Mammary epithelial cell (primary cell): ENCODE data around the gene ZNF571.

Source experiments
- EZH2 ChIP-seq: IDR thresholded peaks from 2 replicates; pipeline ENCODE4 v1.6.1; 2012; ENCODE audit warnings: low read length, inconsistent platforms, borderline replicate concordance
- TF ChIP-seq, protein P1 (sequence below), 2 donors: IDR thresholded peaks in 1 of 2; conservative IDR thresholded peaks in 1 of 2; 2 replicates each; pipeline ENCODE4 v1.5.1; 2011 to 2012; ENCODE audit warnings: inconsistent platforms in 2 of 2, low read length in 2 of 2, mild to moderate bottlenecking in 2 of 2, control low read depth in 1 of 2, low read depth in 1 of 2; ENCODE audit not compliant: insufficient read depth in 1 of 2; ENCODE audit errors: extremely low read depth in 1 of 2

DNA sequence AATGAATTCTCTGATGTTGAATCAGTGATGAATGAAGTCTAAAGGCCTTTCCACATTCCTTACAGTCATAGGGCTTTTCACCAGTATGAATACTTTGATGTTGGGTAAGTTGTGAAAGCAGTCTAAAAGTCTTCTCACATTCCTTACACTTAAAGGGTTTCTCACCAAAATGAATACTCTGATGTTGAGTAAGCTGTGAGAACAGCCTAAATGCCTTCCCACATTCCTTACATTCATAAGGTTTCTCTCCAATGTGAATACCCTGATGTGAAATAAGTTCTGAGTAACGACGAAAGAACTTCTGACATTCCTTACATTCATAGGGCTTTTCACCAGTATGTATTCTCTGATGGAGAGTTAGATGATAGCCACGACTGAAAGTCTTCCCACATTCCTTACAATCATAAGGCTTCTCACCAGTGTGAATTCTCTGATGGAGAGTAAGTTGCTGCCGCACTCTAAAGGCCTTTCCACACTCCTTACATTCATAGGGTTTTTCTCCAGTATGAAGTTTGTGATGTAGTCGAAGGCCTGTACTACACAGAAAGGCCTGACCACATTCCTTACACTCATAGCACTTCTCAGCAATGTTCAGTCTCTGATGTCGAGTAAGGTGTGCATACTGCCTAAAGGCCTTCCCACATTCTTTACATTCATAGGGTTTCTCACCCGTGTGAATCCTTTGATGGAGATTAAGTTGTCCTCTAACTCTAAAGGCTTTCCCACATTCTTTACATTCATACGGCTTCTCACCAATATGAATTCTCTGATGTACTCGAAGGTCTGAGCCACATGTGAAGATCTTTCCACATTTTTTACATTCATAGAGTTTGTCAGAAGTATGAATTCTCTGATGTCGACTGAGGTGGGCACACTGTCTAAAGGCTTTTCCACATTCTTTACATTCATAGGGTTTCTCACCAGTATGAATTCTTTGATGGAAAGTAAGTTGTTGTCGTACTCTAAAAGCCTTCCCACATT, 40.8 kb upstream of the ZNF571 start:
- TF ChIP-seq, protein P1, sequence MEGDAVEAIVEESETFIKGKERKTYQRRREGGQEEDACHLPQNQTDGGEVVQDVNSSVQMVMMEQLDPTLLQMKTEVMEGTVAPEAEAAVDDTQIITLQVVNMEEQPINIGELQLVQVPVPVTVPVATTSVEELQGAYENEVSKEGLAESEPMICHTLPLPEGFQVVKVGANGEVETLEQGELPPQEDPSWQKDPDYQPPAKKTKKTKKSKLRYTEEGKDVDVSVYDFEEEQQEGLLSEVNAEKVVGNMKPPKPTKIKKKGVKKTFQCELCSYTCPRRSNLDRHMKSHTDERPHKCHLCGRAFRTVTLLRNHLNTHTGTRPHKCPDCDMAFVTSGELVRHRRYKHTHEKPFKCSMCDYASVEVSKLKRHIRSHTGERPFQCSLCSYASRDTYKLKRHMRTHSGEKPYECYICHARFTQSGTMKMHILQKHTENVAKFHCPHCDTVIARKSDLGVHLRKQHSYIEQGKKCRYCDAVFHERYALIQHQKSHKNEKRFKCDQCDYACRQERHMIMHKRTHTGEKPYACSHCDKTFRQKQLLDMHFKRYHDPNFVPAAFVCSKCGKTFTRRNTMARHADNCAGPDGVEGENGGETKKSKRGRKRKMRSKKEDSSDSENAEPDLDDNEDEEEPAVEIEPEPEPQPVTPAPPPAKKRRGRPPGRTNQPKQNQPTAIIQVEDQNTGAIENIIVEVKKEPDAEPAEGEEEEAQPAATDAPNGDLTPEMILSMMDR (conservative IDR thresholded peaks at IDR 0.05 in 1 of 2, IDR thresholded peaks at IDR 0.05 in 1 of 2; ENCODE audit: extremely low read depth in 1 of 2, insufficient read depth in 1 of 2, low read depth in 1 of 2, low read length in 2 of 2): no peak
- no peak for TF ChIP-seq EZH2
